GM18868 (cell line): Measurements from ENCODE around the gene WDR5.

ENCODE experiments used
- ATAC-seq: cut with Tn5 transposase; IDR thresholded peaks from one replicate; pipeline ENCODE4 v1.9.1; 2021; ENCODE audit warnings: mild to moderate bottlenecking, moderate library complexity; ENCODE audit not compliant: unreplicated experiment

The WDR5 gene

DNA sequence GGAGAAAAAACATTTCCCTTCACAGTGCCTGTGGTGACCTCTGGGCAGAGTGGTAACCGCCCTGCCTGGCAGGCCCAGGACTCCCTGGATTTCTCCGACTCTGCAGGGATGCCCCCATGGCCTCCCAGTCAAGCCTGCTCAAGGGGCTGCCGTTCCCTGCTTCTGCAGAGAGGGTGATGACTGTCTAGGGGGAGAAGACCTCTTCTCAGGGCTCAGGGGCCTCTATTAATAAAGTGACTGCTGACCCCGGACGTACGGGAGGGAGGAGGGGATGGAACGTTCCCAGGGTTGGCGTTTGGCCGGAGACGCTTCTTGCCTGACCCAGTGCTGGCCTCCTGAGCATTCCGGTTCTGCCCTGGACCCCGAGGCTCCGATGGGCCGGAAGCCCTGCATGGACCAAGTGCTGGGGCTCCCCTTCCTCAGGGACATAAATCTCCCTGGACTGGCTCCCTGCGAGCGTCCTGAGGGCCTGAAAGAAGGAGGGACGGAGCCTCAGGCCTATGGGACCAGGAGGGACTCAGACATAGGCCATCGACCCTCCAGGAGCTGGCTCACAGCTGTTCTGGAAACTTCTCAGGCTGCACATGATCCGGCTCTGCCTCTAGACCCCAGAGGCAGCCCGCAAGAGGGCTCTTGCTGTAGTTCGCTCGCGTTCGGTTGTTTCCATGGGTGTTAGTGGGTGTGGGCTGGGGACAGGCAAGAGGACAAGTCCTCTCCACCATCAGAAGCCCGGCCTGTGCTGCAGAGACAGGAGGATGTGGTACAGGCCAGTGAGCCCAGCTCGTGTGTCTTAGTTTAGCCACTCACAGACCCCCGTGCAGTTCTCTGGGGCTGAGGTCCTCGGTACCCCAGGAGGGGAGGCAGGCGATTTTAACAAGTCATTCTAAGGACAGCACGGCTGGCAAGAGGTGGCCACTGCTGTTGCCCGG, 36.6 kb downstream of the WDR5 start:
- no peak for ATAC-seq

DNA sequence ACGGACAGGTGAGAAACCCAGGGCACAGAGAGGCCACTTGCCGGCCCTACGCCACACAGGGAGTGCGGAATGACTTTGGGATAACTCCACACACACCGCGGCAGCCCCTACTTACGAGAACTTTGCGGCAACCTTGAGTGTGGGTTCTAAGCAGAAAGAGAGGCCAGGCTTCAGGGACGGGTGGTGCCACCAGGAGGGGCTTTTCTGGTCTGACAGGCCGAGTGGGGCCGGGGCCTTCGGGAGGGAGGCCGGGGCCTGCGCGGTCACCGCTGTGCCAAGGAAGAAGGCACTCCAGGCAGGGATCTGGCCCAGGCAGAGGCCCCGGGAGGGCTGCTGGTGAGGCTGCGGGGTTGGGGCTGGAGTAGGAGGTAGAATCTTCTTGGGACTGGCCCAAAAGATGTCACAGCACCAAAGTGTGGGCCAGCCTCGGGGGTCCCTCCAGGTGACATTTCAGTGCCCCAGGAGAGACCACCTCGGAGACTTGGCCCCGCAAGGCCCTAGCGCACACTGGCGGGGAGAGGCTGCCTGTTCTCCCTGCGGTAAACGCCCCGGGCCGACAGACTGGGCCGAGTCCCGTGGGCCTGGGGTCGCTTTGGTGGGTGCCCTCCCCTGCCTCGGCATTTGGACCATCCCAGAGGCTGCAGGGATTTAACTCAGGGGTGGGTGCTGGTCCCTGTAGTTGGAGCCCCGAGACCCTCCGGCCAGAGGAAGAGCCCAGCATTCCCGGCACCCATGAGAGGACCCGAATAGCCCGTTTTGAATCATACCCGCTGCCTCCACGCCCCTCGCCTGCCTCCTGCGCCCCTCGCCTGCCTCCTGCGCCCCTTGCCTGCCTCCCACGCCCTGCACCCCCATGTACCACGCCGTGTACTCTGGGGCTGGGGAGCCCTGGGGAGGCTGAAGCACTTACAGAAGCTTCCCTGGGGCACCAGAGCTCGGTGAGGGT, 37.5 kb downstream of the WDR5 start:
- ATAC-seq, result no peak

DNA sequence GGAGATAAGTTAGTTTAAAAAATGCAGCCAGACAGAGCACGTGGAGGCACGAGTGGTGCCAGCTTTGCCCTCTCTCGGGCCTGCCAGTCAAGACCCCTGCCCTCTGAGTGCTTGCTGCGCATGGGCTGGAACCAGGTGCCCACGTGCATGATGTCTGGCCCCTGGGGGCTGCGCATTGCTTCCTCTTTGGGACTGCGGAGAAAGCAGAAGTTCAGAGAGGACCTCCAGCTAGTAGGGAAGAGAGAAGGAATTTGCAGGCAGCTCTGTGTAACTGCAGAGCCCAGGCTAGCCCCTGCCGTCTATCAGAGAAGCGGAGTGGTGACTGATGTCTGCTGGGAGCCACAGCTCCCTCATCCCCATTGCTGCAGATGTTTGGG, 38.2 kb downstream of the WDR5 start:
- no peak for ATAC-seq

DNA sequence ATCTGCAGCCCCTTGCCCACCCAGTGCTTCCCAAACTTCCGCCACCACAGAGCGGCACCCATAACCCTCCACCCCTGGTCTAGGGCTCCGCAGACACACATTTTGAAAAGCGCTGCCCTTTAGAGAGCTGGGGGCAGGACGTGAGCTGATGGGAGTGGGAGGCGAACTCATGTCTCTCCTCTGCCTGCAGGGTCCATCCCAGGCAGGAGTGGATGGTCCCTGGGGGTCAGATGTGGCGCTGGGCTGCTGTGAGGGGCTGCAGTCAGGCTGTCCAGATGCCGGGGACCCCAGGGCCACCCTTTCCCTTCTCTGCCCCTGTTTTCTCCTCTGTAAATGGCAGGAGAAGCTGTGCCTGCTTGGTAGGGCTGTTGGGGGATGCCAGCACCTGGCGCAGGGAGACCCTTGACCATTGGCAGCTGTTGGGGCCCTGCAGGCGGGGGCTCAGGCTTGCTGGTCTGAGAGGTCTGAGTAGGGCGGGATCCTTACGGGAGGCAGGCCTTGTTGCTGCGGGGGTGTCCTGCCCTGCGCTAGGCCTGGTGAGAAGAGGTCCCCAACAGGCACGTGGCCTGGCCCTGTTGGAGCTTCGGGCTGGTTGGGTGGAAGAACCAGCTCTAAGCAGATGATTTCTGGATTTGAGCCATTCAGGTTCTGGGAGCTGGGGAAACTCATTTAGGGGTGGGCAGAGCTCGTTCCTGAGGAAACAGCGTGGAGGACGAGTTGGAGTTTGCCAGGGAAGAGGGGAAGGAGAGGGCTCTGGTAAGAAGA, 38.8 kb downstream of the WDR5 start:
- no peak for ATAC-seq

DNA sequence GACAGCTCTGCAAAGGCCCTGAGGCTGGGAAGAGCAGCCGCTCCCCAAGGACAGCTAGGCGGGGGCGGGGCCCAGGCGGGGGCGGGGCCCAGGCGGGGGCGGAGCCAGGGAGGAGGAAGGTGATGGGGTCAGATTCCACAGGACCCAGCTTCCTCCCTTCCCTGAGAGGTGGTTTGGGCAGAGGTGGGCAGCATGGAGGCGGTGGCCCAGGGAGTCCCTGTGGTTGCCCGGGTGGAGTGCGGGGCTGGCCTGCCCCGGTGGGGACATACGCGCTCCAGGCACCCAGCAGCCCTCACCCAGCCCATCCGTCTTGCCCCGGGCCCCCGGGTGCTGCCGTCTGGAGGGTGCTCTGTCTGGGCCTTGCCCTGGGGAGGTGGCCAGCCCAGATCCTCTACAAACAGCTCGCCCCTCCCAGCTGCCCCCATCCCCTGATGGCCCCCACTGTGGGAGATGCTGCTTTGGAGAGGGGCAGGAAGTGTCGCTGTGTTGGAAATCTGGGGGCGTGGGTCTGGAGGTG, 39.5 kb downstream of the WDR5 start:
- no peak for ATAC-seq

DNA sequence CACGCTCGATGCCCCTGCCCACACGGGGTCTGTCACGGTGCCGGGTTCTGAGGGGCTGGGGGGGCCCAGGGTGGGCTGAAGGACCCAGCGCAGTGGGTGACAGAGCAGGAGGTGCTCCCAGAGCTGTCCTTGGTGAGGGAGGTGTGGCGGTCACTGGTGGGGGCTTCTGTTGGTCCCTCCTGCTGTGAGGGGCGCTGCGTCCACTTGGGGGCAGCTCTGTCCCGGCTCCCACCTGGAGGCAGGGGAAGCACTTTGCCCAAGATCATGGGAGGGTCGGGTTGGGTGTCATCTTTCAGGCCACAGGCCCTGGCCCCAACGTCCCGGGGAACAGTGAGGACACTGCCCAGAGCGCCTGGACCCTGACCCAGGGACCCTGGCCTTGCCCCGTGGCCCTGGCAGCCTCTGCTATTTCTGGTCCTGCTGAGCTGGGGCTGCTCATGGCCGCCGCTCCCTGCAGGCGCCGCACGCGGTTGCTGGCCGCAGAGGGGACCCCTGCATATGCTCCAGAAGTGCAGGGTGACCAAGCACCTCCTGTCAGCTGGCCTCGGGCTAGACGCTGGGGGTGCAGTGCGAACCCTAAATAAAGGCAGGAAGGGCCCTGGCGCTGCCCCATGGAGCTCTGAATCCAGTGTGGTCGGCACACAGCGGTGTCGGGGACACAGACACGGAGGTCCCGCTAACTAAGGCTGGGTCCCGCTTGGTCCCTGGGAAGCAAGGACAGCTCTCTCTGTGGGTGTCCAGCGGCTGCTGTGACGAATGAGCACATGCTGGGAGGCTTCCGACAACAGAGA, 40.1 kb downstream of the WDR5 start:
- no peak for ATAC-seq

DNA sequence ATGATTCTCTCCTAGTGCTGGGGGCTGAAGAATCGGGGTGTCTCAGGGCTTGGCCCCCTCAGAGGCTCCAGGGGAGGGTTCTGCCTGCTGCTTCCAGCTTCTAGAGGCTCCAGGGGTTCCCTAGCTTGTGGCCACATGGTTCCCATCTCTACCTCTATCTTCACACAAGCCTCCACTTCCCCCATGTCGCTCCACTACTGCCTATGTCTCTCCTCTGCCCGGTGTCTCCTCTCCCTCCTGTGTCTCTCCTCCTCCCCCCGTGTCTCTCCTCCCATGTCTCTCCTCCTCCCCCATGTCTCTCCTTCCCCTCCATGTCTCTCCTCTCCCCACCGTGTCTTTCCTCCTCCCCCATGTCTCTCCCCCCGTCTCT, 40.7 kb downstream of the WDR5 start:
- ATAC-seq, result no peak

DNA sequence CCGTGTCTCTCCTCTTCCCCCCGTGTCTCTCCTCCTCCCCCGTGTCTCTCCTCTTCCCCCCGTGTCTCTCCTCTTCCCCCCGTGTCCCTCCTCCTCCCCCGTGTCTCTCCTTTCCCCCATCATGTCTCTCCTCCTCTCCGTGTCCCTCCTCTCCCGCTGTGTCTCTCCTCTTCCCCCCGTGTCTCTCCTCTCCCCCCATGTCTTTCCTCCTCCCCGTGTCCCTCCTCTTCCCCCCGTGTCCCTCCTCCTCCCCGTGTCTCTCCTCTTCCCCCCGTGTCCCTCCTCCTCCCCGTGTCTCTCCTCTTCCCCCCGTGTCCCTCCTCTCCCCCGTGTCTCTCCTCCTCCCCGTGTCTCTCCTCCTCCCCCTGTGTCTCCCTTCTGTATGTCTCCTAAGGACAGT, 41.3 kb downstream of the WDR5 start:
- no peak for ATAC-seq

DNA sequence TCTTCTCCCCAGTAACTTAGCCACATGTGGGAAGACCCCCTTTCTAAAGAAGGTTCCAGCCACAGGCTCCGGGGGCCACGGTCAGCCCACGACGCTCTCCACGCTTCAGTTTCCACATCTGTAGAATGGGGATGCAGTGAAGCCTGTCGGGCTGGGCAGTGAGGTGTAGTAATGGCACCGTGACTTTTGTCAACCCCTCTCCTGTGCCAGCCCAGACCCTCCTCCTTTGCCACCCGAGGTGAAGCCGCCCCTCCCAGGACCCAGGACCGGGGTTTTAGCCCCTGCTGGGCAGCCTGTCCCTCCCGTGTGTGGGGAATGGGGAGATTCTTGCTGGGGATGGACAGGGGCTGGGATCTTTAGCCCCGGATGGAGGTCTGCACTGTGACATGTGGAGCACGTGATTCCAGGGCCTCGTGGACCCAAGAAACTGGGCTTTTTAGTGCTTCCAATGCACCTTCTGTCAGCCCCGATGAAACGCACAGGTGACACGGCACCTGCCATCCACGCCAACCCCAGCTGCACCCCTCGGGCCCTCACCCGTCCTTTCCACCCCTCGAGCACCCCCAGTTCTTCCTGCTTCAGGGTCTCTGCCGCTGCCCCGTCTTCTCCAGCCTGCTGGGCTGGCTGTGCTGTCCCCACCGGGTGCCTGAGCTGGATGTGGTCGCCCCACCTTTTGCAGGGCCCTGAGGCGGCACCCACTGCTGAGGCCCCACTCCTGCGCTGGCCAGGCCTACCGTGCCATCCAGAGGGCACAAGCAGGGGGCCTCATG, 41.9 kb downstream of the WDR5 start:
- ATAC-seq, result no peak

DNA sequence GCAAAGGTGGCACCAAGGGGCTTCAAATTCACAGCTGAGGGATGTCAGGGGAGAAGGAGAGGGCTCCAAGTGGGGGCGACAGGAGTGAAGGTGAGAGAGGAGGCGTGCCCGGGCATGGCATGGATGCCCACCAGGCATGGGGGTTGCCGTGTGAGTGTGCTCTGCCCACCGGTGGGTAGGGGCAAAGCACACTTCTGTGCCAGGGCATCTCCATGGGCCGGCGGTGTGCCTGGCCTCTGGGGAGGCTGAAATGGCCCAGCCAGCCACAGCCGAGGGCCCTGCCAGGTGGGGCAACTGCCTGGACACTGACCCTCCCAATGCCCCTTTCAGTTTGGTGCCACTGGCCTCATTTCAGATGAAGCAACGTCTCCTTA, 42.5 kb downstream of the WDR5 start:
- ATAC-seq, result no peak

DNA sequence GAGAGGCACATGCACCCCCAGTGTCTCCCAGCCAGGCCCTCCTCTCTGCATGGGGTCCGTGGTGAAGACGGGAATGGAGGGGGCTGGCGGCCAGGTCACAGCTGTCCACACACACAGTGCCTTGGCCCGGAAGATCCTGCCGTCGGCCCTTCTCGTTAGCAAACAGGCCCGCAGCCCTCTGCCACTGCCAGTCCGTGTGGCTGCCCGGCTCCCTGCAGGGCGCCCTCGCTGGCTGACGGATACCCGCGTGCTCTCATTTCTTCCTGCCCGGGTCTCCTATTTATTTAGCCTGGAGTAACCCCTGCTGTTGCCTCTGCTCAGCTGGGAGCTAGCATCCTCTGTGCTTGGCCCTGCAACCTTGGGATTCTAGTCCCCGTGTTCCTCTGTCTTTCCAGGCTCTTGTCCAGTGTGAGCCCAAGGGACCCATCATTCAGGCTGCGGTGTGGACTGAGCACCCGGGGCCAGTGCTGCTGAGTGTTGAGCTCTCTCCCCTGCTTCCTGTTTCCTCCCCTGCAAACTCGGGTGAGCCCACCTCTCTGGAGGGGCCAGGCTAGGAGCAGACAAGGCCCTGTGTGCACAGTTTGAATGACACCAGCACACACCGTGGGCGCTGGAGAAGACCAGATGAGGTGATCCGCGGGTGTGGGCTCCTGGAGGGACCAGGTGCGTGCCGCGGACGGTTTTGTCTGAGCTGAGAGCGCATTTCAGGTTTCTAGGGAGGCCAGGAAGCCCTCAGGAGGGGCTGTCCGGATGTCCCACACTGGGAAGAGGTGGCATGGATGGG, 43.1 kb downstream of the WDR5 start:
- no peak for ATAC-seq

DNA sequence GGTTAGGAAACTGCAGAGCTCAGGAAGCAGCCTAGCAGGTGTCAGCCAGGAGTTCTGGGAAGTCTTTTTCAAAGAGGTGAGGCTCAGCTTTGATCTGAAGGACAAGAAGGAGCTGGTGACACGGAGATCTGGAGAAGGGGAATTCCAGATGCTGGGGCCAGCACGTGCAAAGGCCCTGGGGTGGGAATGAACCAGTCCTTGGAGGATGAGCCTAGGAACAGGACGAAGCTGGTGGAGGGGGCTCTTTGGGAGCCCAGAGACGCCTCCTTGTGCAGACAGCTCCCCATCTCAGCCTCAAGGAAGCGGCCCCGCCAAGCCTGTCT, 43.7 kb downstream of the WDR5 start:
- ATAC-seq, result no peak

DNA sequence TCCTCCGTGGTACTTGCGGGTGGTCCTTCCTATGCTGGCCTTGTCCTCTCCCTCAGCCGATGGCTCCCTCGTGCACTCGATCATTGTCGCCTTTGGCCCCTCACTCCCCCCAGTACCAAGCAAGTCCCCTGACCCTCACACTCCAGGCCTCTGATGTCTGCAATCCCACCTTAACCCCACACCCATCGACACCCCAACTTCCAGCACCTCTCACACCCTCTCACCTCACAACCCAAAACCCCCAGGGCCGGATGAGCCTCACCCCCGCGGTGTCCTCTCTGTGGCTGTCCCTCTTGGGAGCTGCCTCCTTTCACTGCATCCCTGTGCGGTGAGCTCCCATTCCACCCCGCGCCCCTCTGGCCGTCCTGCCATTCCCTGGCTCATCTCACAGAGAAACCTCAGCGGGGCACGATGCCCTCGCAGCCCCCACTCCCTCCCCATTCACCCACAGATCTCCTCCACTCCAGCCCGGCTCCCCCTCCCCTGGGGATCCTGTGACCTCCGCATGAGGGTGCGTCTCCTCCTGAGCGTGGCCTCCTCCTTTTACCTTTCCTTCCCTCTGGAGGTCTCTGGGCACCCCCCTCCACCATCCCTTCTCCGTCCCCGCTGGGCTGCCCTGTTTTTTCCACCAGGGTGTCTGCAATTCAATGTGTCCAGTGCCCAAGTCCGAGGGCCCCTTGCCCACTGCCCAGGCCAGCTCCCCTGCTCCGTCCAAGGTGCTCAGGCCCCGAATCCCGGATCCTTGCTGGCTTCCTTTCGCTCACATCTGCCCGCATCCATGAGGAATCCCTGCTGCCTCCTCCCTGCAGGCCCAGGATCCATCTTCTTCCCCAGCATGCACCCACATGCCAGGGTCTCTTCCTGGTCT, 44.3 kb downstream of the WDR5 start:
- no peak for ATAC-seq

DNA sequence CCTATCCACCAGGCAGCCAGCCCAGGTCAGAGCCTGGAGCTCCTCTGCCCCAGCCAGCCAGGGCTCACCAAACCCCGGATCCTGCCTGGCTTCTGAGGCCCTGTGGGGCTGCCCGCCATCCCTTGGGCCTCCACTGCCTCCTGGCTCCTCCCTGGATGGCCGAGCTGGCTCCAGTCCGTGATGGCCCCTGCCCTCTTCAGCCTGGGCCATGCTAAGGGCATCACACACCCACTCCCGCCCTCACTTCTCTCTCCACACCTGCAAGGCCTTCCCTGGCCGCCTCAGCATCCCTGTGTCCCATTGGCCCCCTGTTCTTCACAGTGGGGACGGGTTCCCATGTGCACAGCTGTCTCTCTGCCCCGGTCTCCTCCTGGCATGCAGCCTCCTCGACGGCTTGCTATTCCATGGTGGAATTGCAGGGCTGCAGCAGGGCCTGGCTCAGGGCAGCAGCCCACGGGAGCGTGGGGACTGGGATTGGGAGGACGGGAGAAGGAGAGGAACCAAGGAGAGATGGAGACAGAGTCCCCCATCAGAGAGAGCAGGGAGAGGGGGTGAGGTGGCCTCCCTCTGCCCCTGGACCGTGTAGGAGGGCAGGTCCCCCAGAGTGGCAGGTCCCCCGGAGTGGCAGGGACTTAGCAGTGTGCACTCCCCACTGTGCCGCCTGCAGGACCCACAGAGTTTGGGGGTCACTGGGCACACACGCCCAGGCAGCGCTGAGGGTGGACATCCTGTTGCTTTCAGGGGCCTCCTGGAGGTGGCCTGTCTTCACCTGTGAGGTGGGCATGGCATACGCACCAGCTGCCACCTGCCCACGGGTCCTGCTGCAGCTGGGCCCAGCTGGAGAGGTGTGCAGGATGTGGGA, 45.1 kb downstream of the WDR5 start:
- no peak for ATAC-seq

DNA sequence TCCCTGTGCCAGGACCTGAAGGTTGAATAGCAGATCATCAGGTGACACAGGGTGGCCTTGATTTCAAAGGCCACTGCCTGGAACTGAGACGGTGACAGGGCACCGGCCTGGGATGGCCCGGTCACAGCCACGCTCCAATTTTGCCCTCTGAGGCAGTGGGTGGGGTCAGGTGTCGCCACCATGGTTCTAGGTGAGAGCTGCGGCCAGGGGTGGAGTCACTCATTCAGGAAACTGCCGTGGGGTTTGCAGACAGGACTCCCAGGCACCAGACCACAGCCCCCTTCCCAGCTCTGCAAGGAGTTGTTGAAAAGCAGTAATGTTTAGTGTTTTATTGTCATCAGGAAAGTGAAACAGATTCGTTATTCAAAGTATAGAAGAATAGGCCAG, 45.8 kb downstream of the WDR5 start:
- no peak for ATAC-seq

DNA sequence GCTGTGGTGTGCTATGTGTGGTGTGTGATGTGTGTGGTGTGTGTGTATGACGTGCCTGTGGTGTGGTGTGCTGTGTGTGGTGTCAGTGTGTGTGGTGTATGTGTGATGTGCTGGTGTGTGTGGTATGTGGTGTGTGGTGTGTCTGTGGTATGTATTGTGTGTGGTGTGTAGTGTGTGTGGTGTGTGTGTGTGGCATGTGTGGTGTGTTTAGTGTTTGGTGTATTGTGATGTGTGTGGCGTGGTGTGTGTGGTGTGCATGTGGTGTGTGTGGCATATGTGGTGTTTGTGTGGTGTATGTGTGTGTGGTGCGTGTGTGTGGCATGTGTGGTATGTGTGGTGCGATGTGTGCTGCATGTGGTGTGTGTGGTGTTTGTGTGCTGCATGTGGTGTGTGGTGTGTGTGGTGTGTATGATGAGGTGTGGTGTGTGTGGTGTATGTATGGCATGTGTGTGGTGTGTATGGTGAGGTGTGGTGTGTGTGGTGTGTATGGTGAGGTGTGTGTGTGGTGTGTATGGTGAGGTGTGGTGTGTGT, 46.7 kb downstream of the WDR5 start:
- no peak for ATAC-seq

DNA sequence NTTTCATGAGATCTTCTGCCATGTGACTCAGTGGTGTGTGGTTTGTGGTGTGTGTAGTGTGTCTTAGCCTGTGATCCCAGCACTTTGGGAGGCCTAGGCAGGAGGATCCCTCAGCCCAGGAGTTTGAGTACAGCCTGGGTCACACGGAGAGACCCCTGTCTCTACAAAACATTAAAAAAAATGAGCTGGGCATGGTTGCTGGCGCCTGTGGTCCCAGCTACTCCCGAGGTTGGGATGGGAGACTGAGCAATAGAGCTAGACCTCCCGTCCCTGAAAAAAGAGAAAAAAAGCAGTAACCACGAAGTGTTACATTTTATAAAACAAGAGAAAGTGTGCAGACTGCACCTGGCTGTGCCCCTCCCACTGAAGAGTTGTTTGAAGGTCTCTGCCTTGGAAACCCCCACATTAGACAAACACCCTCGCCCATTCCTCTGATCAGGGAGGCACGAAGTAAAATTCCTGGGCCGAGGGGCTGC, 49.7 kb downstream of the WDR5 start:
- no peak for ATAC-seq
